HTR-8/SVneo (cell line): Measurements from ENCODE around the gene CDKAL1.

Source experiments
- DNase-seq: peaks from one replicate; pipeline ENCODE4 v3.0.0; 2011; ENCODE audit warnings: low spot score, mixed read lengths; ENCODE audit not compliant: insufficient read length
- FAIRE-seq: peaks from 2 replicates; lab custom pipeline; 2011; peaks lifted over from hg19 to GRCh38; lab: Jason Lieb, UNC

The CDKAL1 gene

DNA sequence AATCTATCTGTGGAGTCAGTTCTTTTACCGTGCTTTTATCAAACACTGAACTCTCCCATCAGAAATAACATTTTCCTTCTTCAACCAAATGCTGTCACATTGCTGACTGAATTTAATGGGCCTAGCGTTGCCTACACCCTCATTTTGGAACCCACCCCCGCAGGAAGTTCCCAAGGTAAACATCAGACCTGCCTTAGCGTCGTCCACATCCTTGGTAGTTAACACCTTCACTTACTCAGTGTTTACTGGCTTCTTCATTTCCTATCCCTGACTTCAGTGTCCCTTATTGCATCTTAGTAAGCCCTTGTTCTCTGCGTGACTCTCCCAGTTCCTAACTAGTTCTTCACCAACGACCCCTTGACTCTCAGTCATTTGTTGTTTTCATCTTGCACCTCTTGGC lies 567.9 kb downstream of the CDKAL1 start:
- no peak for FAIRE-seq

DNA sequence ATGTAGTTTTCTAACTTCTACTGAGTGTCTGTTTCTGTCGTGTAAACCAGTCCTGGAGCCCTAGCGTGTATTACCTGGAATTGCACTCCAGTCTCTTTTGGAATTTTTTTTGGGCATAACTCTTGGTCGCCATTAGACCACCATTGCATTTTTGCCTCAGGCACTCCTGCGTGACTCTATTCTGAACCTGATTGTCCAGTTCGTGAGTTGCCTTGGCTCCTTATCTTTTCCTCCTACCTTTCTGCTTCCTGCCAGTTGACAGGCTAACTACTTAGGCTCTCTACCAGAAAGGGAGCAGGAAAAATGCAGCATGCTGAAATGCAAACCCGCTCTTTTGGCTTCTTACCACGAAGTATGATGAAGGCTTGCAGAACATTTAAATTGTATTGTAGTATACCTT lies 568.4 kb downstream of the CDKAL1 start:
- no peak for FAIRE-seq
- no peak for DNase-seq

More for the DNA sequence above, 567.9 kb downstream of the CDKAL1 start:
- DNase-seq, result no peak

DNA sequence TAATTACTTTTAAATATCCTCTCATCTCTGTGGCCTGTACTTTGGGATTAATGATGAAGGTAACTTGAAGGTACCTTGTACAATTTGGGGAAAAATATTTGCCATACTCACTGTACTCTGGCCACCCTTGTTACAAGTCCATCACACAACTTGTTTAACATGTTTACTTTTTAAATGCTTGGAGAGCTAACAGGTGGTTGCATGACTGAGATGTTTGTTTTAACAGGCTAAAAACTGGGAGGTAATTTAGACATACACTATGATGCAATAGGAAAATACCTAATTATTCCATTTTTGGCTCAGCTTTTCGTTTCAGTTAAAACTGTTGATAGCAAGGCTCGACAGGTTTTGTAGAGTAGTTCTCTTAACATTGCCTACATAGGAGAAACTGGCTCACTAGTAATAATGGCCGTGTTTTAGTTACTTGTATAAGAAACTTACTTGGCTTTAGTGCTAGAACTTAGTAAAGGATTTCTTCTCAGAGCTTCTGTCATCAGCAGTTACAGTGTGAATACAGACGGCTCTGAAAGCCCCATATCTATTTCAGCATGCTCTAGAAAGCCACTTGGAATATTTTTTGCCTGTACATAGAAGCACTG lies 569.5 kb downstream of the CDKAL1 start:
- DNase-seq, result no peak
- no peak for FAIRE-seq

GRCh38 chr6:21104288-21104687 lies 570.0 kb downstream of the CDKAL1 start:
- FAIRE-seq, result no peak
- no peak for DNase-seq

DNA sequence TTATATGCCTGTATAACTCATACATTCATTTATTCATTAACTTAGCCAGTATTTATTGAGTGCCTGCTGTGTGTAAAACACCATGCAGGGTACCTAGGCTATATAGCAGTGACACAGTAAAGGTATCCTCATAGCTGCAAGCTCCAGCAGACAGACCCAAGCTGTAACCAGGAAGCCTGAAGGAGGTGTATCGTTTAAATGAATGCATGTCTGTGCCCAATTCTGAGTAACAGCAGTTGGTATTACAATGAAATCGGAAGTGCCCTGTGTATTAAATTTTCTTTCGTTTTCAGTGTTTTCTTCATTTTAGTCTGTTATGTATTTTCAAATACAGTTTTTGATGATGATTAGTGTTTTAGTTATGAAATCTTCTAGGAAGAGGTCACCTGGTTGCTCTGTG lies 573.5 kb downstream of the CDKAL1 start:
- DNase-seq (no peak), FAIRE-seq (no peak)

DNA sequence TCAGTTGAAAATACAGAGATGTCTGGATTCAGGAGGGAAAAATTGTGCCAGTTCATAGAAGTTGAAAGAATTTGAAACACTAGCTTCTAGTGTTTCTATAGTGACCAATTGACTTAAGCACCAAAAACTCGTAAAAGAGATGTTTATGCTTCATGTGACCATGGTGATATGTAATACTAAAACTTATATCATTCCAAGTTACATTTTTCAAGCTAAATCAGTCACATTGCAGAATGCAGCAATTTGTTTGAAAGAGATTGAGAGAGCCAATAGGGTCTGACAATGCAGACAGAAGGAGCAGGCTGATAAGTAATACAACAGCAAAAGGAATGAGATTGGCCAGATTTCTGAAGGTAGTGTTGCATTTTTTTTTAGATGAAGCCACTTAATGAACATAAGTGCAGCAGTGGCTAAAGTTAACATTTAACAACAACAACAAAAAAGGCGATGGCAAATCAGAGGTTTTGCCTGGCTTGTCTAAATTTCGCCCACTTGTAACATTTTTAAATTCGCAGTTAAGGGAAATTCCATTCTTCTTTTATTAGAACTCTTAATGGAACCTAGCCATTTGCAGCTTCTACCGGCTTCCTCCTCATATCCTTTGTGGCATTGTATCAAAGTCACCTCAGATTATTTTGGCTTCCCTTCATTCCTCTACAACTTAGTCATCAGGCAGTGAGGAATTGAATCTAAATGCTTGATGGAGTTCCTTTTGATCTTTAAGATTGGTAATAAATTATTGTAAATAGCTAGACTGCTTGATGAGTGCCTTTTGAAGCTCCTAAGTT lies 575.3 kb downstream of the CDKAL1 start:
- DNase-seq (peak; percentile 33), FAIRE-seq (no peak)

GRCh38 chr6:21110684-21111083 lies 576.4 kb downstream of the CDKAL1 start:
- FAIRE-seq, result no peak
- no peak for DNase-seq

DNA sequence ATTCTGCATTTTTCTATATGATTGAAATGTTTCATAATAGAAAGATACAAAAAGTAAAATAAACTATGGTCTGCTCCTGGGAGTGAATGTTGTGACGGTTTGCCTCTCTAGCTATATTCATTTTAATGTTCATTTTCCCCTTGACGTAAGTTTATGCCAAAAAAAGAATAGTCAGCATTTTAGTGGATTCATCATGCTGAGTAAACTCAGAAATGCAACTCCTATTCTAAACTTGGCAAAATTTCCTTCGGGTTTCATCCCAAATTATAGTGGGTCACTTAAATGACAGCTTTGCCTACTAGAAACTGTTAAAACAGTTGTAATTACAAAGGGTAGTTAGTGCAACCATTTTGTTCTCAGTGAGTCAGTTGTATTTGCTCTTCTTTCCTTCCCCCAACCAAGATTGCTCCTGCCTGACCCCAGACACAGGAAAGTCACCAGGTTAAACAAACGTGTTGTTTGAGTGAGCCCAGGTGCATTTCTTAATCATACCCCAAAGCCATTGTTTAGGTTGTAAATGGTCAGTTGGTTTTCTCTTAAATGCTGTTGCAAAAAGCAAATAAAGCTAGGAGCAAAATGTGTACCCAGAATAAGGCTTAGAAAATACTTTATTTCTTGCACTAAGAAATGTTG lies 577.0 kb downstream of the CDKAL1 start:
- DNase-seq (no peak), FAIRE-seq (no peak)

GRCh38 chr6:21115111-21115510 lies 580.9 kb downstream of the CDKAL1 start:
- DNase-seq (no peak), FAIRE-seq (no peak)

- no peak for DNase-seq
- no peak for FAIRE-seq
These were observed 582.5 kb downstream of the CDKAL1 start for GRCh38 chr6:21116736-21117135.

- no peak for FAIRE-seq
These were observed 584.0 kb downstream of the CDKAL1 start for GRCh38 chr6:21118216-21118780.

GRCh38 chr6:21121636-21122136 lies 587.4 kb downstream of the CDKAL1 start:
- no peak for FAIRE-seq
- no peak for DNase-seq

More at GRCh38 chr6:21118216-21118780, 584.0 kb downstream of the CDKAL1 start:
- DNase-seq, result no peak

- FAIRE-seq, result no peak
- no peak for DNase-seq
These were observed 589.5 kb downstream of the CDKAL1 start for GRCh38 chr6:21123507-21124436.

- FAIRE-seq (no peak), DNase-seq (no peak)
These were observed 594.3 kb downstream of the CDKAL1 start for GRCh38 chr6:21128601-21129000.

GRCh38 chr6:21131406-21131805 lies 597.1 kb downstream of the CDKAL1 start:
- DNase-seq (no peak), FAIRE-seq (no peak)

GRCh38 chr6:21132446-21132845 lies 598.2 kb downstream of the CDKAL1 start:
- no peak for FAIRE-seq
- no peak for DNase-seq

DNA sequence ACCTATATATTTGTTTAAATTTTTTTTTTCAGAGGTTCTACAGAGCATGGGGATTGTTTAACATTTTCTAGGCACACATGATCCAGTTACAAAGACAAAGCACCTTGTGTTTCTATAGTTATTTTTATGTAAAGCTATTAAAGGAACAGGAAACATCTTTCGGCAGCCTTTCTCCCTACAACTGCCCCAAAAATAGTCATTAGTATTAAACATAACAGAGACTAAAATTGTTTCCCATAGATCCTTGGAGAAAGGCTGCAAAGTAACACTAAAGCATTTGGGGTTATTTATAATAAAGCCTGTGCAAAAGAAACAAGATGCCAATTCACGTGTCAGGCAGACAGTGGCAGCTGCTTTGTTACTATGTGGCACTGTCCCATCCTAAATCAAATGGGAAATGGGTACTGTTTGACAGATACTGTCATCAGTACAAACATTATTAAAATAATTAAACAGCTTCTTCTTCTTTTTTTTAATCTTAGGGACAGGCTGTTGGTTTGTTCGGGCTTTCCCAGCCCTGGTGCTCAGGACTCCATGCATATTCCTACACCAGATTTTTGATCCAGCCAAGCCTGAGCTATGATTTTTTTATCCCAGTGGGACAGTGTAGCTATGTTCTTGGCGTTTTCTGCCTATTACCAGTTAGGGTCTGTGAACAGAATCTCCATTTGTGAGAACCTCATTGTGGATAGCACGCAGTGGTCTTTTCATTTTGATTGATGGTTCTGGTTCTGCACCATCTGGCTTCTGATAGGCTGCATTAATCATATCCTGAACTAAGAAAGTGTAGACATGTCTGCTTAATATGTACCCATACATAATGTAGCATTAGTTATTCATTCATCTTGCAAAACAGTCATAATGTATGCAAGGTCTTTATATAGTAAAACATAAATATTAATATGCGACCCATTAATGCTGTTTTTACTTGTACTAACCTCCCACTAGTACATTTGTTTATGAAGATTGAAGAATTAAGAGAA lies 598.9 kb downstream of the CDKAL1 start:
- DNase-seq, result no peak
- no peak for FAIRE-seq

GRCh38 chr6:21133901-21134300 lies 599.6 kb downstream of the CDKAL1 start:
- FAIRE-seq, result no peak
- no peak for DNase-seq

GRCh38 chr6:21134356-21134755 lies 600.1 kb downstream of the CDKAL1 start:
- FAIRE-seq, result no peak
- DNase-seq, result no peak
